Fibroblast of lung (primary cell): Measurements from ENCODE around the gene SH2D6. TPM values are rescaled to one million over a fixed set of nuclear protein-coding genes. Genes with fewer than 3 reads are reported as not detected.

Experiments
- DNase-seq, 2 donors: peaks; one replicate each; pipeline versions ENCODE4 v3.0.0 to v3.0.0-alpha.2; 2010; ENCODE audit warnings: low read depth in 2 of 2
- H2AFZ ChIP-seq: 2 replicates; pipeline ENCODE4 v1.5.1; 2012; ENCODE audit warnings: low read length, control low read depth, inconsistent platforms
- H3K27ac ChIP-seq: 2 replicates; pipeline ENCODE4 v1.5.1; 2011; ENCODE audit warnings: low read length, control low read depth; ENCODE audit not compliant: insufficient read depth
- H3K27me3 ChIP-seq: 2 replicates; pipeline ENCODE4 v1.5.1; 2011; ENCODE audit warnings: mild to moderate bottlenecking, low read length; ENCODE audit not compliant: control insufficient read depth, insufficient read depth
- H3K36me3 ChIP-seq: 2 replicates; pipeline ENCODE4 v1.5.1; 2011; ENCODE audit warnings: low read length; ENCODE audit not compliant: control insufficient read depth, insufficient read depth
- H3K4me1 ChIP-seq: 2 replicates; pipeline ENCODE4 v1.5.1; 2011; ENCODE audit warnings: low read length; ENCODE audit not compliant: control insufficient read depth, insufficient read depth; ENCODE audit errors: extremely low read depth
- H3K4me2 ChIP-seq: 2 replicates; pipeline ENCODE4 v1.5.1; 2011; ENCODE audit warnings: low read length, control low read depth; ENCODE audit not compliant: insufficient read depth; ENCODE audit errors: extremely low read depth
- H3K4me3 ChIP-seq, 4 experiments: fragments of 200-600 bp in 1 of 4; sonication (generic) in 1 of 4; replicated peaks in 1 of 4; 2 replicates each; pipeline ENCODE4 v1.5.1; 2011 to 2016; ENCODE audit warnings: low read length in 4 of 4, low read depth in 3 of 4, mild to moderate bottlenecking in 3 of 4, control low read depth in 2 of 4, inconsistent platforms in 1 of 4, mixed read lengths in 1 of 4; ENCODE audit not compliant: insufficient read depth in 1 of 4; ENCODE audit errors: control extremely low read depth in 1 of 4
- H3K79me2 ChIP-seq: 2 replicates; pipeline ENCODE4 v1.5.1; 2012; ENCODE audit warnings: mild to moderate bottlenecking, low read length, inconsistent platforms; ENCODE audit not compliant: control insufficient read depth, insufficient read depth
- H3K9ac ChIP-seq: 2 replicates; pipeline ENCODE4 v1.5.1; 2011; ENCODE audit warnings: mild to moderate bottlenecking, low read length, control low read depth; ENCODE audit not compliant: insufficient read depth
- H3K9me3 ChIP-seq: 2 replicates; pipeline ENCODE4 v1.5.1; 2012; ENCODE audit warnings: low read depth, low read length; ENCODE audit not compliant: control insufficient read depth, insufficient read depth
- H4K20me1 ChIP-seq: 2 replicates; pipeline ENCODE4 v1.5.1; 2011; ENCODE audit warnings: low read length; ENCODE audit not compliant: control insufficient read depth, insufficient read depth; ENCODE audit errors: extremely low read depth
- EZH2 ChIP-seq: IDR thresholded peaks from 2 replicates; pipeline ENCODE4 v1.5.1; 2012; ENCODE audit warnings: low read length, control low read depth, mild to moderate bottlenecking; ENCODE audit errors: missing control alignments
- polyA plus RNA-seq, 2 donors: library from polyadenylated mRNA; depleted of rRNA in 1 of 2; stranded (reverse) in 1 of 2; unstranded in 1 of 2; fragments of >200 nt; gene quantifications; 2 replicates each; pipeline ENCODE4 v1.2.1, GENCODE V29; 2011 to 2012; ENCODE audit warnings: missing spikeins in 1 of 2
- total RNA-seq: library from RNA; depleted of rRNA; stranded (reverse); fragments of >200 nt; gene quantifications from 2 replicates; pipeline ENCODE4 v1.2.1, GENCODE V29; 2014
- TF ChIP-seq, protein P1 (sequence below), 2 donors: IDR thresholded peaks in 1 of 2; conservative IDR thresholded peaks in 1 of 2; 1 replicate in 1 of 2; 2 replicates in 1 of 2; pipeline ENCODE4 v1.5.1; 2011 to 2012; ENCODE audit warnings: low read length in 2 of 2, control low read depth in 1 of 2, inconsistent platforms in 1 of 2, low read depth in 1 of 2, mild to moderate bottlenecking in 1 of 2

The SH2D6 gene
- total and polyA plus RNA-seq, 2 donors (not counting 1 experiment from before 2014, with no cell fraction given), result 0.16 to 2.1 TPM

DNA sequence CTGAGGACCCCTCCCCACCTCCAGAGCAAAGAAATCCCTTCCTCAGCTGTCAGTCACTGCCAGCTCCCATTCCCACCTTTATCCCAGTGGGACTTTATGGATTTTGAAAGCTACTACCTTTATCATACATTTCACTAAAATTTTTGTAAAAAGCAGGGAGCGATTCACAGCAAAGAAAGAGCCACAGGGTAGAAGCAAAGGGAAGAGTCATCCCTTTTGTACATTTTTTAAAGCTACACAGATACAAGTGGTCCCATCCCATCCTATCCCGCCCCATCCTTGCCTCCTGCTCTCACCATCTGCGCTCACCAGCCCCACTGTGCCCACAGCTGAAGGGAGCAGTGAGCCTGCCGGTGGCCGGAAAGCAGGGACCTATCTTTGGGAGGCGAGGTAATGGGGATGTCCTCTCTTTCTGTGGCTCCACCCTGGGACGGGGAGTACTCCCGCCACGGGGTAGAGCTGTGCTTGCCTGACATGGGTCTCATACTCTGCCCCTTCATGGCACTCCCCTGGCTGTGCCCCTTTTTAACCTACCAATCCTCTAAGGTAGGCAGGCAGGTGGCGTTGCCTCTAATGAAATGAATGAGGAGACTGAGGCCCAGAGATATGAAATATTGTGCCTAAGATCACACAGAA is 13.2 kb downstream of the SH2D6 start:
- no peak overlapping the region for H3K9ac ChIP-seq
- no peaks in the 10 kb centered on the region for H3K9me3 ChIP-seq
- DNase-seq, result no peak
- no peak overlapping the region for H3K4me3 ChIP-seq
- H4K20me1 ChIP-seq, result no peaks in the 10 kb centered on the region
- TF ChIP-seq EZH2, result no peak
- TF ChIP-seq, protein P1, sequence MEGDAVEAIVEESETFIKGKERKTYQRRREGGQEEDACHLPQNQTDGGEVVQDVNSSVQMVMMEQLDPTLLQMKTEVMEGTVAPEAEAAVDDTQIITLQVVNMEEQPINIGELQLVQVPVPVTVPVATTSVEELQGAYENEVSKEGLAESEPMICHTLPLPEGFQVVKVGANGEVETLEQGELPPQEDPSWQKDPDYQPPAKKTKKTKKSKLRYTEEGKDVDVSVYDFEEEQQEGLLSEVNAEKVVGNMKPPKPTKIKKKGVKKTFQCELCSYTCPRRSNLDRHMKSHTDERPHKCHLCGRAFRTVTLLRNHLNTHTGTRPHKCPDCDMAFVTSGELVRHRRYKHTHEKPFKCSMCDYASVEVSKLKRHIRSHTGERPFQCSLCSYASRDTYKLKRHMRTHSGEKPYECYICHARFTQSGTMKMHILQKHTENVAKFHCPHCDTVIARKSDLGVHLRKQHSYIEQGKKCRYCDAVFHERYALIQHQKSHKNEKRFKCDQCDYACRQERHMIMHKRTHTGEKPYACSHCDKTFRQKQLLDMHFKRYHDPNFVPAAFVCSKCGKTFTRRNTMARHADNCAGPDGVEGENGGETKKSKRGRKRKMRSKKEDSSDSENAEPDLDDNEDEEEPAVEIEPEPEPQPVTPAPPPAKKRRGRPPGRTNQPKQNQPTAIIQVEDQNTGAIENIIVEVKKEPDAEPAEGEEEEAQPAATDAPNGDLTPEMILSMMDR (conservative IDR thresholded peaks at IDR 0.05 in 1 of 2, IDR thresholded peaks at IDR 0.05 in 1 of 2; ENCODE audit: low read depth in 1 of 2, low read length in 2 of 2), result no peak
- no peaks in the 10 kb centered on the region for H3K79me2 ChIP-seq
- no peak overlapping the region for H3K27ac ChIP-seq
- H3K36me3 ChIP-seq, result no peaks in the 10 kb centered on the region
- no peaks in the 10 kb centered on the region for H3K27me3 ChIP-seq
- no peak overlapping the region for H3K4me2 ChIP-seq
- no peak overlapping the region for H2AFZ ChIP-seq
- H3K4me1 ChIP-seq, result peaks cover 15% of the 10 kb centered on the region

DNA sequence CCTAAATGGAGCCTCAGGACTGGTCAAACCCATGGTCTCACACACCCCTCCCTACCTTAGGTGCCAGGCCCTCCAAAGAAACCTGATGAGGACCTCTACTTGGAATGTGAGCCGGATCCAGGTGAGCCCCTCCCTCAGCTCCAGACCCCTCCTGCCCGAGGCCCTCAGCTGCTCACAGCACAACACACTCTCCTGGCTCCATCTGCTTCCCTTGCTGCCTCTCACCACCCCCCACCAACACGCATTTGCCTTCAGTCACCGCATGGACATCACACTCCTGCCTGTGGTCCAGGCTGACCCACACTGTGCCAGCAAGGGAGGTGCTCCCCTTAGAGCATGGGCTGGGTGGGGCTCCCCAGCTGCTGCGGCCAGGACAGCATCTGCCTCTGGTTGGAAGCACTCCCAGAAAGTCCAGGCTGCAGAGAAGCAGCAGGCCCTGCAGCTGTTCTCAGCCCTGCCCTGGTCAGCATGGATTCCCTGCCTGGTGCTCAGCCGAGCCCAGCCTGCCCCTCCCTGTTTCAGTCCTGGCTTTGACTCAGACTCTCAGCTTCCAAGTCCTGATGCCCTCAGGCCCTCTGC is 15.1 kb downstream of the SH2D6 start:
- no peaks in the 10 kb centered on the region for H3K27me3 ChIP-seq
- no peaks in the 10 kb centered on the region for H3K79me2 ChIP-seq
- TF ChIP-seq, protein P1 (conservative IDR thresholded peaks at IDR 0.05 in 1 of 2, IDR thresholded peaks at IDR 0.05 in 1 of 2; ENCODE audit: low read depth in 1 of 2, low read length in 2 of 2), result peak in 1 of 2 donors; percentile 10
- TF ChIP-seq EZH2, result no peak
- no peak overlapping the region for H3K4me3 ChIP-seq
- H3K27ac ChIP-seq, result peak overlapping the region; percentile 76
- peak overlapping the region; percentile 37 for H3K4me2 ChIP-seq
- no peak overlapping the region for H2AFZ ChIP-seq
- H3K9me3 ChIP-seq, result no peaks in the 10 kb centered on the region
- H4K20me1 ChIP-seq, result no peaks in the 10 kb centered on the region
- no peaks in the 10 kb centered on the region for H3K36me3 ChIP-seq
- peaks cover 28% of the 10 kb centered on the region for H3K4me1 ChIP-seq
- peak; percentile 93 to 99 for DNase-seq
- no peak overlapping the region for H3K9ac ChIP-seq

DNA sequence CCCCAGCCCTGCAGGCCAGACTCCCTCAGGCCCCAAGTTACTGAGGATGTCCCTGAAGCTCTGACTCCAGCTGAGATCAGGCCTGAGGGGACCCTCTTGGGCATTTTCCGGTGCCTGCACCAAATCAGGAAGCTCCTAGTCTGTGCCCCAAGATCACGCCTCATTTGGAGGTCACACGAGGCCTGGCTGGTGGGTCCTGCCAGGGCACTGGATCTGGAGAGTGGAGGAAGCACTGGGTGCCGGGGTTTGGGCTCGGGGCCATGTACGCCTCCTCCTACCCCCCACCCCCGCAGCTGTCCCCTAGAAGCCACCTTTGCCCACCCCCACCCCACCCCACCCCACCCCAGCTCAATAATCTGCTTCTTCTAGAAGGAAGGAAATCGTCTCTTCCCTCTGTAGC is 16.2 kb downstream of the SH2D6 start:
- H3K79me2 ChIP-seq, result no peaks in the 10 kb centered on the region
- no peaks in the 10 kb centered on the region for H3K36me3 ChIP-seq
- TF ChIP-seq, protein P1 (conservative IDR thresholded peaks at IDR 0.05 in 1 of 2, IDR thresholded peaks at IDR 0.05 in 1 of 2; ENCODE audit: low read depth in 1 of 2, low read length in 2 of 2), result no peak
- TF ChIP-seq EZH2, result no peak

More for the DNA sequence above, 16.2 kb downstream of the SH2D6 start:
- no peak overlapping the region for H2AFZ ChIP-seq
- H3K9me3 ChIP-seq, result no peaks in the 10 kb centered on the region
- no peaks in the 10 kb centered on the region for H4K20me1 ChIP-seq
- no peak overlapping the region for H3K9ac ChIP-seq
- no peaks in the 10 kb centered on the region for H3K27me3 ChIP-seq
- H3K27ac ChIP-seq, result no peak overlapping the region
- H3K4me1 ChIP-seq, result peaks cover 30% of the 10 kb centered on the region
- H3K4me3 ChIP-seq, result no peak overlapping the region
- DNase-seq, result no peak
- H3K4me2 ChIP-seq, result no peak overlapping the region
